Measurements from ENCODE around the gene CPNE5. TPM values are rescaled to one million over a fixed set of nuclear protein-coding genes. Genes with fewer than 3 reads are reported as not detected.

Gene CPNE5
- total and polyA plus RNA-seq, 2 of the 4 experiments (the other 2 are of a cell fraction) = 0.07 TPM; not detected in 1

DNA sequence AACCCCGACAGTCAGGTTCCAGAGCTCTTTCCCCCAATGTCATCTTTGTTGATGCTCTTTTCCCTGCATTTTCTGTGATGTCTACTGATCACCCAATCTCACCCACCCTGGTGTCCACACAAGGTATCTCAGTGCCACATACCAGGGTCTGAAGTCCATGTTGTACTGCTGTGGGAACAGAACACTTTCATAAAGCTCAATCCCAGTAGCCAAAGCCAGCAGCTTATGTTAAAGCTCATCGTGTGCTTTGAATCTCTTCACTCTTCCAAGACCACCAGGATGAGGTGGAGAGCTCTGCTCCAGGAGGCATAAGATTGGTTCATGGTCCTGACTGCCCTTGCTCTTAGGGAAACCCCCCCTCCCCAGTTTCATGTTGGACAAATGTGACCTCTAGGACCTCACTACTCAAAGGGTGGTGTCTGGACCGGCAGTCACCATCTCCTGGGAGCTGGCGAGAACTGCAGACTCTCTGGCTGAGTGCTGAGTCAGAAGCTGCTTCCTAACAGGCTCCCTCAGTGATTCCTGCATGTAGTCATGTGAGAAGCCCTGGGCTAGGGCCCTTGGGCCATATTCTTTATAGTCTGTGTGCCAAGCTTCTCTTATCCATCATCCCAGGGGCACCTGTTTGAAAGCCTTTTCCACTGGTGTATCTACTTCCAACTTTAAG, 13.4 kb upstream of the CPNE5 start:
- H2BK15ac ChIP-seq (ENCODE audit: low read depth, low read length) = peak overlapping the region; percentile 92
- H3K4me1 ChIP-seq (ENCODE audit: control insufficient read depth, insufficient read depth, low read length) = peaks cover 8% of the 10 kb centered on the region
- H3K27me3 ChIP-seq (ENCODE audit: control insufficient read depth, insufficient read depth, low read length) = no peaks in the 10 kb centered on the region
- no peak overlapping the region for H3K9ac ChIP-seq (ENCODE audit: low read depth, low read length)
- peak overlapping the region; percentile 91 for H3K4ac ChIP-seq (ENCODE audit: low read depth, low read length)
- peak overlapping the region; percentile 64 for H4K5ac ChIP-seq (ENCODE audit: low read depth, low read length)
- H3K56ac ChIP-seq (ENCODE audit: extremely low read depth, insufficient read depth, low read length) = peak overlapping the region; percentile 42
- H2BK120ac ChIP-seq (ENCODE audit: low read depth, low read length) = peak overlapping the region; percentile 78
- in situ Hi-C loops (cut with MboI; ENCODE audit: low sequenced_read_pairs) = no loop called here
- 35% methylated on average over 2 of the region's 4 CpGs; no CpG with 5 or more reads in 1 of the 2 experiments for WGBS, 2 experiments (ENCODE audit: extremely low coverage in 2 of 2, insufficient read length in 1 of 2)
- peak overlapping the region; percentile 25 for H3K18ac ChIP-seq (ENCODE audit: low read depth, low read length)
- H2BK5ac ChIP-seq (ENCODE audit: low read depth, low read length, poor library complexity, severe bottlenecking) = peak overlapping the region; percentile 81
- peak; percentile 78 for ATAC-seq (ENCODE audit: low read depth)
- intact Hi-C loops (cut with micrococcal nuclease) = loop anchor here (2.0 kb wide), 1 partner anchor 86 kb away; no protein-coding TSS in a partner anchor
- POLR2A ChIA-PET (ENCODE audit: unreplicated experiment) = interaction anchor here (0.6 kb wide), 1 partner anchor 326 kb away, joined by 6 read pairs; no protein-coding TSS in a partner anchor
- no peak overlapping the region for H3K4me2 ChIP-seq (ENCODE audit: low read depth, low read length)
- peak overlapping the region; percentile 91 for H2BK20ac ChIP-seq (ENCODE audit: low read depth, low read length)
- peak overlapping the region; percentile 91 for H3K14ac ChIP-seq (replicated peaks; ENCODE audit: low read depth, low read length)
- dilution Hi-C loops (cut with HindIII; ENCODE audit: low sequenced_read_pairs, unreplicated experiment) = no loop called here
- no peak overlapping the region for H3K4me3 ChIP-seq (ENCODE audit: insufficient read depth, low read depth, low read length)
- peaks cover 7% of the 10 kb centered on the region for H3K36me3 ChIP-seq (ENCODE audit: control insufficient read depth, insufficient read depth, low read length)
- H3K79me1 ChIP-seq (ENCODE audit: low read depth in 1 of 2, low read length in 2 of 2) = peaks cover 14 to 43% of the 10 kb centered on the region in 2 experiments
- peak; percentile 42; the same call in 1 of the 2 replicates for TF ChIP-seq NFE2L2 (IDR thresholded peaks at IDR 0.05; ENCODE audit: low read depth, low read length)
- TF ChIP-seq RFX5 (IDR thresholded peaks at IDR 0.05; ENCODE audit: low read depth, low read length) = no peak
- peak; percentile 55; the same call in 1 of the 2 replicates for TF ChIP-seq MAFK (IDR thresholded peaks at IDR 0.05; ENCODE audit: low read depth, low read length)
- TF ChIP-seq, protein P1, sequence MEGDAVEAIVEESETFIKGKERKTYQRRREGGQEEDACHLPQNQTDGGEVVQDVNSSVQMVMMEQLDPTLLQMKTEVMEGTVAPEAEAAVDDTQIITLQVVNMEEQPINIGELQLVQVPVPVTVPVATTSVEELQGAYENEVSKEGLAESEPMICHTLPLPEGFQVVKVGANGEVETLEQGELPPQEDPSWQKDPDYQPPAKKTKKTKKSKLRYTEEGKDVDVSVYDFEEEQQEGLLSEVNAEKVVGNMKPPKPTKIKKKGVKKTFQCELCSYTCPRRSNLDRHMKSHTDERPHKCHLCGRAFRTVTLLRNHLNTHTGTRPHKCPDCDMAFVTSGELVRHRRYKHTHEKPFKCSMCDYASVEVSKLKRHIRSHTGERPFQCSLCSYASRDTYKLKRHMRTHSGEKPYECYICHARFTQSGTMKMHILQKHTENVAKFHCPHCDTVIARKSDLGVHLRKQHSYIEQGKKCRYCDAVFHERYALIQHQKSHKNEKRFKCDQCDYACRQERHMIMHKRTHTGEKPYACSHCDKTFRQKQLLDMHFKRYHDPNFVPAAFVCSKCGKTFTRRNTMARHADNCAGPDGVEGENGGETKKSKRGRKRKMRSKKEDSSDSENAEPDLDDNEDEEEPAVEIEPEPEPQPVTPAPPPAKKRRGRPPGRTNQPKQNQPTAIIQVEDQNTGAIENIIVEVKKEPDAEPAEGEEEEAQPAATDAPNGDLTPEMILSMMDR (conservative IDR thresholded peaks at IDR 0.05; ENCODE audit: low read depth, low read length) = 0 out of 2 replicates have a peak, but pooled peaks have one; percentile 4
- TF ChIP-seq, protein P2, sequence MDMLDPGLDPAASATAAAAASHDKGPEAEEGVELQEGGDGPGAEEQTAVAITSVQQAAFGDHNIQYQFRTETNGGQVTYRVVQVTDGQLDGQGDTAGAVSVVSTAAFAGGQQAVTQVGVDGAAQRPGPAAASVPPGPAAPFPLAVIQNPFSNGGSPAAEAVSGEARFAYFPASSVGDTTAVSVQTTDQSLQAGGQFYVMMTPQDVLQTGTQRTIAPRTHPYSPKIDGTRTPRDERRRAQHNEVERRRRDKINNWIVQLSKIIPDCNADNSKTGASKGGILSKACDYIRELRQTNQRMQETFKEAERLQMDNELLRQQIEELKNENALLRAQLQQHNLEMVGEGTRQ (IDR thresholded peaks at IDR 0.05; ENCODE audit: low read depth, low read length) = peak; percentile 16; the same call in 1 of the 2 replicates
- TF ChIP-seq SMC3 (IDR thresholded peaks at IDR 0.05; ENCODE audit: low read depth, low read length) = no peak
- H4K91ac ChIP-seq (ENCODE audit: insufficient read depth, low read depth, low read length) = peak overlapping the region; percentile 65
- H4K8ac ChIP-seq (ENCODE audit: low read depth in 2 of 2, low read length in 2 of 2) = peak overlapping the region; percentile 21 to 75
- peaks cover 21% of the 10 kb centered on the region for H3K9me1 ChIP-seq (ENCODE audit: insufficient read depth, low read length)
- H2AK5ac ChIP-seq (ENCODE audit: low read depth, low read length) = peak overlapping the region; percentile 97
- peak; percentile 79 for DNase-seq
- H2AFZ ChIP-seq (replicated peaks; ENCODE audit: low read length, poor library complexity) = peak overlapping the region; percentile 54
- H3K9me3 ChIP-seq (ENCODE audit: control insufficient read depth, insufficient read depth, low read length) = peaks cover 3% of the 10 kb centered on the region
- H3K27ac ChIP-seq (ENCODE audit: insufficient read depth, low read length) = peak overlapping the region; percentile 45
- no TSS peak for BruUV-seq (replicated peaks)
- CTCF ChIA-PET = interaction anchor here (0.8 to 2.0 kb wide), 5 partner anchors 12 to 133 kb away, joined by 3 to 5 read pairs (median 4); partner anchors contain the start of gene PPIL1
- peak overlapping the region; percentile 63 for H3K23ac ChIP-seq (ENCODE audit: low read depth, low read length)
- H2AK9ac ChIP-seq (replicated peaks; ENCODE audit: low read depth, low read length, poor library complexity) = peak overlapping the region; percentile 94
- no peaks in the 10 kb centered on the region for H4K20me1 ChIP-seq (ENCODE audit: insufficient read depth, low read length)
